ENCODE data around the gene ANGPT4.

Gene ANGPT4

GRCh38 chr20:914727-915498 is 1.2 kb downstream of the ANGPT4 start:
- H3K36me3 ChIP-seq (ENCODE audit: control insufficient read depth, insufficient read depth, low read length) = no peaks in the 10 kb centered on the region
- H3K9ac ChIP-seq (ENCODE audit: low read depth, low read length) = no peak overlapping the region
- no peaks in the 10 kb centered on the region for H3K9me3 ChIP-seq (ENCODE audit: control insufficient read depth, insufficient read depth, low read length)
- H3K4me3 ChIP-seq (ENCODE audit: low read depth, low read length) = no peak overlapping the region
- H3K4me1 ChIP-seq (ENCODE audit: control insufficient read depth, insufficient read depth, low read length) = no peaks in the 10 kb centered on the region
- peaks cover 3% of the 10 kb centered on the region for H3K27me3 ChIP-seq (ENCODE audit: control insufficient read depth, insufficient read depth, low read length)

- H3K36me3 ChIP-seq (ENCODE audit: control insufficient read depth, insufficient read depth, low read length) = no peaks in the 10 kb centered on the region
- H3K4me1 ChIP-seq (ENCODE audit: control insufficient read depth, insufficient read depth, low read length) = no peaks in the 10 kb centered on the region
- H3K9ac ChIP-seq (ENCODE audit: low read depth, low read length) = no peak overlapping the region
- H3K27me3 ChIP-seq (ENCODE audit: control insufficient read depth, insufficient read depth, low read length) = peaks cover 3% of the 10 kb centered on the region
- no peaks in the 10 kb centered on the region for H3K9me3 ChIP-seq (ENCODE audit: control insufficient read depth, insufficient read depth, low read length)
- no peak overlapping the region for H3K4me3 ChIP-seq (ENCODE audit: low read depth, low read length)
Measured at GRCh38 chr20:913306-913849, 2.8 kb downstream of the ANGPT4 start.

GRCh38 chr20:911882-912600 is 4.1 kb downstream of the ANGPT4 start:
- H3K36me3 ChIP-seq (ENCODE audit: control insufficient read depth, insufficient read depth, low read length) = no peaks in the 10 kb centered on the region
- H3K4me1 ChIP-seq (ENCODE audit: control insufficient read depth, insufficient read depth, low read length) = no peaks in the 10 kb centered on the region
- H3K27me3 ChIP-seq (ENCODE audit: control insufficient read depth, insufficient read depth, low read length) = peaks cover 3% of the 10 kb centered on the region
- H3K9me3 ChIP-seq (ENCODE audit: control insufficient read depth, insufficient read depth, low read length) = no peaks in the 10 kb centered on the region
- H3K9ac ChIP-seq (ENCODE audit: low read depth, low read length) = no peak overlapping the region
- H3K4me3 ChIP-seq (ENCODE audit: low read depth, low read length) = no peak overlapping the region

- Histone ChIP-seq H3K36me3 (ENCODE audit: control insufficient read depth, insufficient read depth, low read length) (no peaks in the 10 kb centered on the region), H3K4me3 (ENCODE audit: low read depth, low read length) (no peak overlapping the region), H3K9ac (ENCODE audit: low read depth, low read length) (no peak overlapping the region), H3K27me3 (ENCODE audit: control insufficient read depth, insufficient read depth, low read length) (peaks cover 3% of the 10 kb centered on the region), H3K4me1 (ENCODE audit: control insufficient read depth, insufficient read depth, low read length) (no peaks in the 10 kb centered on the region), H3K9me3 (ENCODE audit: control insufficient read depth, insufficient read depth, low read length) (no peaks in the 10 kb centered on the region)
Measured at GRCh38 chr20:910870-911770, 5.0 kb downstream of the ANGPT4 start.

GRCh38 chr20:910132-910869 is 5.8 kb downstream of the ANGPT4 start:
- no peaks in the 10 kb centered on the region for H3K36me3 ChIP-seq (ENCODE audit: control insufficient read depth, insufficient read depth, low read length)
- no peak overlapping the region for H3K4me3 ChIP-seq (ENCODE audit: low read depth, low read length)
- H3K9me3 ChIP-seq (ENCODE audit: control insufficient read depth, insufficient read depth, low read length) = no peaks in the 10 kb centered on the region
- H3K27me3 ChIP-seq (ENCODE audit: control insufficient read depth, insufficient read depth, low read length) = no peaks in the 10 kb centered on the region
- no peaks in the 10 kb centered on the region for H3K4me1 ChIP-seq (ENCODE audit: control insufficient read depth, insufficient read depth, low read length)
- H3K9ac ChIP-seq (ENCODE audit: low read depth, low read length) = no peak overlapping the region

GRCh38 chr20:909641-910040 is 6.5 kb downstream of the ANGPT4 start:
- Histone ChIP-seq H3K9me3 (ENCODE audit: control insufficient read depth, insufficient read depth, low read length) (no peaks in the 10 kb centered on the region), H3K4me3 (ENCODE audit: low read depth, low read length) (no peak overlapping the region), H3K27me3 (ENCODE audit: control insufficient read depth, insufficient read depth, low read length) (no peaks in the 10 kb centered on the region), H3K36me3 (ENCODE audit: control insufficient read depth, insufficient read depth, low read length) (no peaks in the 10 kb centered on the region), H3K9ac (ENCODE audit: low read depth, low read length) (no peak overlapping the region), H3K4me1 (ENCODE audit: control insufficient read depth, insufficient read depth, low read length) (no peaks in the 10 kb centered on the region)

- Histone ChIP-seq H3K36me3 (ENCODE audit: control insufficient read depth, insufficient read depth, low read length) (no peaks in the 10 kb centered on the region), H3K4me1 (ENCODE audit: control insufficient read depth, insufficient read depth, low read length) (no peaks in the 10 kb centered on the region), H3K27me3 (ENCODE audit: control insufficient read depth, insufficient read depth, low read length) (no peaks in the 10 kb centered on the region), H3K9ac (ENCODE audit: low read depth, low read length) (no peak overlapping the region), H3K9me3 (ENCODE audit: control insufficient read depth, insufficient read depth, low read length) (no peaks in the 10 kb centered on the region), H3K4me3 (ENCODE audit: low read depth, low read length) (no peak overlapping the region)
Measured at GRCh38 chr20:906703-907270, 9.3 kb downstream of the ANGPT4 start.

GRCh38 chr20:906001-906520 is 10.1 kb downstream of the ANGPT4 start:
- Histone ChIP-seq H3K36me3 (ENCODE audit: control insufficient read depth, insufficient read depth, low read length) (no peaks in the 10 kb centered on the region), H3K9ac (ENCODE audit: low read depth, low read length) (no peak overlapping the region), H3K9me3 (ENCODE audit: control insufficient read depth, insufficient read depth, low read length) (no peaks in the 10 kb centered on the region), H3K27me3 (ENCODE audit: control insufficient read depth, insufficient read depth, low read length) (no peaks in the 10 kb centered on the region), H3K4me3 (ENCODE audit: low read depth, low read length) (no peak overlapping the region), H3K4me1 (ENCODE audit: control insufficient read depth, insufficient read depth, low read length) (no peaks in the 10 kb centered on the region)

GRCh38 chr20:905396-905961 is 10.7 kb downstream of the ANGPT4 start:
- no peak overlapping the region for H3K4me3 ChIP-seq (ENCODE audit: low read depth, low read length)
- H3K4me1 ChIP-seq (ENCODE audit: control insufficient read depth, insufficient read depth, low read length) = no peaks in the 10 kb centered on the region
- H3K27me3 ChIP-seq (ENCODE audit: control insufficient read depth, insufficient read depth, low read length) = no peaks in the 10 kb centered on the region
- no peaks in the 10 kb centered on the region for H3K36me3 ChIP-seq (ENCODE audit: control insufficient read depth, insufficient read depth, low read length)
- no peak overlapping the region for H3K9ac ChIP-seq (ENCODE audit: low read depth, low read length)
- H3K9me3 ChIP-seq (ENCODE audit: control insufficient read depth, insufficient read depth, low read length) = no peaks in the 10 kb centered on the region

GRCh38 chr20:904039-904545 is 12.0 kb downstream of the ANGPT4 start:
- Histone ChIP-seq H3K4me1 (ENCODE audit: control insufficient read depth, insufficient read depth, low read length) (no peaks in the 10 kb centered on the region), H3K27me3 (ENCODE audit: control insufficient read depth, insufficient read depth, low read length) (no peaks in the 10 kb centered on the region), H3K4me3 (ENCODE audit: low read depth, low read length) (no peak overlapping the region), H3K9me3 (ENCODE audit: control insufficient read depth, insufficient read depth, low read length) (no peaks in the 10 kb centered on the region), H3K9ac (ENCODE audit: low read depth, low read length) (no peak overlapping the region), H3K36me3 (ENCODE audit: control insufficient read depth, insufficient read depth, low read length) (no peaks in the 10 kb centered on the region)

Data from iPS-15b (cell line).